Measurements from ENCODE around the gene RBFOX2.
"Not testable (repeated sequence)": the region's sequence is repeated elsewhere in the genome, so short reads cannot be mapped to it uniquely, and the experiment has no call there.

The RBFOX2 gene

GRCh38 chr22:36039125-36039524 is 10.5 kb upstream of the RBFOX2 start:
- DNase-seq: no peak

GRCh38 chr22:36037102-36037758 is 8.6 kb upstream of the RBFOX2 start:
- DNase-seq: no peak

- no peak for DNase-seq
Measured at GRCh38 chr22:36036167-36036624, 7.6 kb upstream of the RBFOX2 start.

- DNase-seq: no peak
Measured at GRCh38 chr22:36032611-36033010, 4.0 kb upstream of the RBFOX2 start.

- no peak for DNase-seq
Measured at GRCh38 chr22:36029406-36029755, 757 bp upstream of the RBFOX2 start.

- no peak for DNase-seq
Measured at GRCh38 chr22:36027935-36028645, 534 bp downstream of the RBFOX2 start.

GRCh38 chr22:36027579-36027934 is 1.1 kb downstream of the RBFOX2 start:
- no peak for DNase-seq

- no peak for DNase-seq
Measured at GRCh38 chr22:36026741-36027140, 1.9 kb downstream of the RBFOX2 start.

- DNase-seq: no peak
Measured at GRCh38 chr22:36022697-36023096, 5.9 kb downstream of the RBFOX2 start.

- no peak for DNase-seq
Measured at GRCh38 chr22:36022162-36022561, 6.5 kb downstream of the RBFOX2 start.

- no peak for DNase-seq
Measured at GRCh38 chr22:36021606-36022153, 6.9 kb downstream of the RBFOX2 start.

- not testable (repeated sequence) for DNase-seq
Measured at GRCh38 chr22:36020865-36021264, 7.8 kb downstream of the RBFOX2 start.

GRCh38 chr22:36017651-36018091 is 11.0 kb downstream of the RBFOX2 start:
- no peak for DNase-seq

GRCh38 chr22:36016684-36017083 is 11.9 kb downstream of the RBFOX2 start:
- no peak for DNase-seq

GRCh38 chr22:36015811-36016529 is 12.7 kb downstream of the RBFOX2 start:
- DNase-seq: no peak

GRCh38 chr22:36015155-36015810 is 13.3 kb downstream of the RBFOX2 start:
- DNase-seq: no peak

GRCh38 chr22:36014546-36015074 is 14.0 kb downstream of the RBFOX2 start:
- DNase-seq: no peak

GRCh38 chr22:36012332-36012731 is 16.3 kb downstream of the RBFOX2 start:
- DNase-seq: no peak

GRCh38 chr22:36010882-36011281 is 17.7 kb downstream of the RBFOX2 start:
- no peak for DNase-seq

- DNase-seq: no peak
Measured at GRCh38 chr22:36010090-36010489, 18.5 kb downstream of the RBFOX2 start.

GRCh38 chr22:36009085-36009484 is 19.5 kb downstream of the RBFOX2 start:
- no peak for DNase-seq

GRCh38 chr22:36008565-36008964 is 20.1 kb downstream of the RBFOX2 start:
- DNase-seq: no peak

GRCh38 chr22:36008131-36008530 is 20.5 kb downstream of the RBFOX2 start:
- DNase-seq: no peak

Data from T1000 (cell line).